Mammary microvascular endothelial cell (primary cell): ENCODE measurements around the gene COX20. TPM values are rescaled to one million over a fixed set of nuclear protein-coding genes. Genes with fewer than 3 reads are reported as not detected.

Experiments
- total RNA-seq: library from RNA; depleted of rRNA; stranded (reverse); fragments of >200 nt; gene quantifications from 2 replicates; pipeline ENCODE4 v1.2.3, GENCODE V29; 2015

The COX20 gene
- 21.2 and 22.3 TPM in 2 replicates for total RNA-seq

GRCh38 chr1:244835276-244836134, at the start of gene COX20:
Gene COX20 (plus strand): TSS chr1:244835658. CDS start chr1:244835715, 57 bp downstream.

GRCh38 chr1:244864253-244865027, 29.0 kb downstream of the COX20 start, which contains the start of gene HNRNPU:
Gene HNRNPU (minus strand): TSS chr1:244864543. CDS start chr1:244864307, 236 bp downstream.

Other genes starting within 250 kb of the COX20 start
- 42.7 and 45.4 TPM in 2 replicates for gene DESI2, start 182.5 kb upstream of the COX20 start, total RNA-seq
- gene HNRNPU, start 28.9 kb downstream of the COX20 start, total RNA-seq, result 304 and 330 TPM in 2 replicates